M059J (cell line): ENCODE results near the gene MYOM1. TPM values are rescaled to one million over a fixed set of nuclear protein-coding genes. Genes with fewer than 3 reads are reported as not detected.
"Not testable (repeated sequence)": the region's sequence is repeated elsewhere in the genome, so short reads cannot be mapped to it uniquely, and the experiment has no call there.

Experiments
- DNase-seq: peaks from one replicate; pipeline ENCODE4 v3.0.0-alpha.2; 2012; ENCODE audit warnings: low read depth
- total RNA-seq: library from RNA; depleted of rRNA; stranded (reverse); fragments of >200 nt; shearing (Covaris generic); gene quantifications from 2 replicates; pipeline ENCODE4 v1.2.3, GENCODE V29; 2014

The MYOM1 gene
- total RNA-seq, 1 experiment from 2014 or later, result 0.10 TPM

DNA sequence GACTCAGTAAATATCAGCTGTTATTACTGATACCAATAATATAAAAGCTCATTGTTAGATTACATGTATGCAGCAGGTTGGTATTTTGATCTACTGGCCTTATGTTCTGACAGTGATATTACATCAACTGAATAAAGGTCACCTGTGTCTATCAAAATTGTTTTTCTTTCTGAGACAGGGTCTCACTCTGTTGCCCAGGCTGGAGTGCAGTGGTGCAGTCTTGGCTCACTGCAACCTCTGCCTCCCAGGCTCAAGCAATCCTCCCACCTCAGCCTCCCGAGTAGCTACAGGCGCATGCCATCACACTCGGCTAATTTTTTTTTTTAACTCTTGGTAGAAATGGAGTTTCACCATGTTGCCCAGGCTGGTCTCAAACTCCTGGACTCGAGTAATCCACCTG lies 1.1 kb upstream of the MYOM1 start:
- not testable (repeated sequence) for DNase-seq

DNA sequence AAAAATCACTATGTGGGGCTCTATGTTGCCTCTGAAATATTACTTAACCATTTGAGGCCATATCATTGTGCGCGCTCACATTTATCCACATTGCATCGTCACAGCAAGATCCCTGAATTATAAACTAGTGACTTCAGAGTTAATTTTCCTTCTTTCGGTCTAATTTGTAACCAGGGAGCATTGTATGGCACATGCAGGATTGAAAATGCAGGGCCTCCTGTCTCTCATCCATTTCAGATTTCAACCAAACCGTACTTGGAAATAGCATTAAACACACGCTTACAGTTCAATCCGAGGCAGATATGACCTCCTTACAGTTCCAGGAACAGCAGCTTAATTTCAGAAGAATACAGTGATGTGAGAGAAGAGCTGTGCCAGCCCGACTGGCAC lies 532 bp downstream of the MYOM1 start:
- no peak for DNase-seq

DNA sequence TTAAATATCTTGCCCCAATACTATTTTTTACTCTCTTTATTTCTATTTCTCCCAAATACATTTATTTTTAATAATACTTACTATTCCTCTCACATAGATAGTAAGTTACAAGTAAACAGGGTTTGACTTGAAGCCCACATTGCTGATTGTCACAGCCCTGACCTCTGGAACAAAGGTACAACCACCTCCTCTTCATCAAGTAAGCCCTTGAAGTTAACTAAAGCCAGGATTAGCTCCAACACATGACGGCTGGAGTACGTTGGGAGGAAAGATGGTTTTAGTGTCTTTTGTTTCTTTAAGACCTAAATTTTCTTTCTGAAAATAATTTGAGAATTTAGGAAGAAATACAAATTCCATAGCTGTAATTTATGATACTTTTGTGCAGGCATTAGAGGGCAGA lies 949 bp downstream of the MYOM1 start:
- no peak for DNase-seq

DNA sequence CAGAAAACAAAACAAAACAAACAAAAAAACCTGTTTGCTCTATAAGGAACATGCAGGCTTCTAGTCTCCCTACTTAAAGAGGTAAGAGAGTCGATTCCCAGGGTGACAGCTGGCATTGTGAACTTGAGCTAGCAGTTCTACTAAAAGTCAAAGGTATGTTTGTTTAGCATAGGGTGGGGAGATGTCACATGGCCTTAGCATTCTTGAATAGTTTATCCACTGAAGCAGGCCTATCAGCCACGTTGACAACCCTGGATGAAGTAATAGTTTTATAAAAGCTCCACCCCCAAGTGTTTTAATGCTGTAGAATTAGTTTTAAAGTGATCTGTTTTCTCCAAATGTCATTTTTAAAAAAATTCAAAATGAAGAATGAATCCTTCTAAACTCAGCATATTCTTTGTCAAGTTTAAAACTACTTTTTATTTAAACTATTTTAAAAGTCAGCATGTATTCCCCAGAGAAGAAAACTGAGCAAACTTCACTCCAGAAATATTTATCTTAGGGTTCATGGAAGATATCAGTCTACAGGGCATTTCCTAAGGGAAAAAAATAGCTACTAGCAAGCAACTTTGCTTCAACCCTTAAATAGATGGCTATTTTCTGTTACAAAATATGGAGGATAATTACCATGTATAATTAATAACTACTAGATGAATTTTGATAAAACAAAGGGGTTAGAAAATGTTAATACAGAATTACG lies 1.7 kb downstream of the MYOM1 start:
- DNase-seq, result no peak

DNA sequence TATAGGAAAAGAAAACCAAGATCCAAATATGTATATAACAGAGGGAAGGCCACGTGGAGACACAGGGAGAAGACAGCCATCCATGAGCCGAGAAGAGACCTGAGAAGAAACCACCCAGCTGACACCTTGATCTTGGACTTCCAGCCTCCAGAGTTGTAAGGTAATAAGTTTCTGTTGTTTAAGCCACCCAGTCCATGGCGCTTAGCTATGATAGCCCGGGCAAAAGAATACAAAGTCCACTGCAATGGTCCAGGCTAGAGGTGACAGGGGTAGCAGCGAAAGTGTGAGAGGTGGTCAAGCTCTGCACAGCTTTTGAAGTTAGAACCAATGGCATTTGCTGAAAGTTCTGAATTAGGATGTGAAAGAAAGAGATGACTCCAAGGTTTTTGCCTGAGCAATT lies 2.8 kb downstream of the MYOM1 start:
- no peak for DNase-seq

DNA sequence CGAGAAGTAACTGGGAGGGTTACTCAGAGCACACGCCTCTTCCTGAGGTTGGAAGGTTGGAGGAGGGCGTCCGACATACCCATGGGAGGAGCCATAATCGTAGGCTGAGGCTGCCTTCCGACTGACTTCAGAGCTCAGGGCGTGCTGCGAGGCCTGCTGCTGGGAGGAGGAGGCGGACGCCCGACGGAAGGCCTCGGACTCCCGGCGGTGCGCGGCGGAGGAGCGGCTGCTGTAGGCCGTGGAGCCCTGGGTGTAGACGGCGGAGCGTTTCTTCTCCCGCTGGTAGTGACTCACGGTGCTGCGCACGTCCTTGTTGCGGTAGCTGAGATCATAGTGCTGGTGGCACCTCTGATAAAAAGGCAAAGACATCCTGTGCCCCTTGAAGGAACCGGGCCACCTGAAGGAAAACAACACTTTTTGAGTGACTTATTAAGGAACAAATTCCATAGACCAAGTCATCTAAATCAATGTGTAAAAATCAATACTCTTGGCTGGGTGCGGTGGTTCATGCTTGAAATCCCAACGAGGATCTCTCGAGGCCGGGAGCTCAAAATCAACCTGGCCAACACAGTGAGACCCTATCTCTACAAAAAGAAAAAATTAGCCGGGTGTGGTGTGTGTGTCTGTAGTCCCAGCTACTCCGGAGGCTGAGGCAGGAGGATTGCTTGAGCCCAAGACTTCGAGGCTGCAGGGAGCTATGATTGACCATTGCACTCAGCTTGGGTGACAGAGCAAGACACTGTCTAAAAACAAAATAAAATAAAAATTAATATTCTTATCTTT lies 4.7 kb downstream of the MYOM1 start:
- DNase-seq, result no peak

DNA sequence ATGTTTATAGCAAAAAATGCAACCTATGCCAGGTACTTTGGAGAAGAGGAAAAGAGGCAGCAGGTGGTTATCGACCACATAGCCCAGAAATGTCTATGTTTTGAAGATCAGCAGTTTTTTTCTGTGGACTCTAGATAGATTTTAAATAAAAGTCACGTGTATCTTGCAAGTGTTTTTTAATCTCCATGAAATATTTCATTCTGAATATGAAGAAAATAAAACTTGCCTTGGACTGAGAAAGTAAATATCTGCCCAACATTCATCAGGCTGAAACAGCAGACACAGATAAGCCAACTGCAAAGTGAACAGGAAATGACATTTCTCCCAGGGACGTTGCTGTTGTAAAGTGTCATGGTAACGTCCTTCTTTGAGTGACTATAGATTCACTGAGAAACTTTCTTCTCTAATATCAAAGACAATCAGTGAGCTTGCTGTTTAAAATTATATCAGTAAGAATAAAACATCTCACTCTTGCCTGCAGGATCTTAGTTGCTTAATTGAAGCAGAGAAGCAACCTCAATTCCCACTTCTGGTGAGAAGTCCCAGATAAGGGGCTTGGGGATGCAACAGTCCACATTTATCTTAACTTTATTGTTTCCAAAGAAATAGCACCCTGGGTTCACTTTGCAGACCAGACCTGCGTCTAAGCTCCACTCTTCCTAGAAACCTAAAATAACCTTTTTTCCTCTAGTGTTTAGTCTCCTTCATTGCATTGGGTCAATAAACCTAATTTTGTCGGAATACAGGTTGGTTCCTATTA lies 6.3 kb downstream of the MYOM1 start:
- DNase-seq, result peak; percentile 23

DNA sequence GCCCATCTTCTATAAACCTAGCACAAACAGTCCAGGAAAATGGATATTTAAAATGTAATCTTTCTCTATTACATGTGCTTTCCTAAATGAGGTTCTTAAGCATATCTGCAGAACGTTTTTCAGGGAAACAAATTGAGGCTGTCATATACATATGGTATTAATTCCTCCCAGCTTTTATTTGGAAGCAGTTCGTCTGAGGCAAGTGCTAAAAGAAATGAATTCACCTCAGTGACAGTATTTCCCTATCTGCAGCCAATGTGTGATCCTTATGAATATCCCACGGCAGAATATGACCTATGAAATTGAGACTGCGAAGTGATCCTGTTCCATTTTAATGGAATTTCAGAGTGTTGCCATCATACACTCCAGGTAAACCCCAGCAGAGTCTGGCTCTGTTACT lies 7.1 kb downstream of the MYOM1 start:
- DNase-seq, result no peak

DNA sequence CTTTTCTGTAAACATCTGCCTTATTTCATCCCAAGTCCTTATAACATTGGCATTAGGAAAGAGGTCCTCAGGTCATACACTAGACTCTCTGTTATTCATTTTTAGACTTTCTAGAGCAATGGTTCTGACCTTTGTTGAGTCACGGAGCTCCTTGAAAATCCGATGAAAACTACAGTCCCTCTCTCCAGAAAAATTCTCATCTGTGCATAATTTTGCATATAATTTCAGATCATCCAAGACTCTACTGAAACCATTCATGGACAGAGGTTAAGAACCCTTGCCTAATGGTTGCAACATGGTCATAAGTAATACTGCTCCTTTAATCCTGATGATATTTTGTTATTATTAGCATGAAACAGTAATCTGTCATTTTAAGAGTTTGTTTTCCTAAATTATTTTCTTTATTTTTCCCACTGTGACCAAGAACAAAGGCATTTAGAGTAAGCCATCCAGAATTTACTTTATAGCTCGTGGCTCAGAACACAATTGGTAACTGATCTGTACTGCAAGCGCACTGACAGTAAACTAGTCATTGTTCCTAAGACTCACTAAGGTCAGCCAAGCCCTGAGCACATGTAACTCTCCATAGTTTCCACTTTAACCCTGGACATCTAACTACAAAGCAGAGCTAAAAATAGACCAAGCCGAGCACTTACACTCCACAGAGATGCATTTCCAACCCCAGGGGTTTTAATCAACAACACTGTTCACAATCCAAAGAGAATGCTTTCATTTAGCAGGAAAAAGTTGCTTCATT lies 8.4 kb downstream of the MYOM1 start:
- DNase-seq, result peak; percentile 7

DNA sequence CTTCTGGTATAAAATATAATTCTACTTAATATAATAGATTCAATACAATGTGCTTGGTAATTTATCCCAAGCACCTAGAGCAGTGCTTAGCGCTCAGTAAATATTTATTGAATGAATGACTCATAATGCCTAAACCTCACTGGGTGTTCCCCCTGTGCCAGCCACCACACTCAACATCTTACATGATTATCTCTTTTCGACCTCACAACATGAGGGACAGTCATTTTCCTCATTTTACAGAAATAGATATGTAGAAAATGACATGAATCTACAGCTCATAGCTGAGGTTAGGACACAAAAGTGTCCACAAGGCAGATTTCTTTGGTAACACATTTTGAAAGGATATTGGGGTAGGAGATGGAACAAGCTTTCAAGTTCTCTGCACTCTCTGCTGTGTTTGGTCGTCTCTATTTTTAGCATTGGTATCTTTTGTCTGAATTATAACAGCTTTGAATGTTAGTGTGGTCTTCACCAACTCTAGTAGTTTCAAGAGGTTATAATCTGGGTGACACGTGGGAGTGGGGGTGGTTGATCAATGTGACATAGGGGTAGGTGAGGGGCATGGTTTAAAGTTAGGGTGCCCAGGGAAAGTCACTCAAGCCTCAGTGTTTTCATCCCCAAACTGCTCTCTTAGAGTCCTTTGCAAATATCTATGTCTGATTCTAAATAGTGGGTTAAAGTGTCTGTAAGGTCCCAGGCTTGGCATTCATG lies 9.8 kb downstream of the MYOM1 start:
- DNase-seq, result peak; percentile 46

DNA sequence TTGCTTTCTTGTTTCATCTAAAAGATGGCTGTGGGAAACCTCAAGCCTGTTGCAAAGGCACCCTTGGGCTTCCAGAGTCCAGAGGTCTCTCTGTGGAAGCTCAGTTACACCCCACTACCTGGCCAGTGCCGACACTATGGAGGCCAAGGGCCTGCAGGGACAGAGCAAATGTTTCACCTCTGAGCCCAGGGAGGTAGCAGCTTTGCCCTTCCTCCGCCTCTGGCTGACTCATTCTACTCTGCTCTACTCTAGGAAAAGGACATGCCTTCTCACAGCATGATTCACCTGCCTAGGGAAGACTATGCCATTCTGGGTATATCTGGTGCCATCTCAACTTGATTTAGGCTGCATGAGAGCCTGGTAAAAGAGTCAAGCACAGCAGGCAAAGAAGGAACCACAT lies 12.2 kb downstream of the MYOM1 start:
- DNase-seq, result peak; percentile 71

DNA sequence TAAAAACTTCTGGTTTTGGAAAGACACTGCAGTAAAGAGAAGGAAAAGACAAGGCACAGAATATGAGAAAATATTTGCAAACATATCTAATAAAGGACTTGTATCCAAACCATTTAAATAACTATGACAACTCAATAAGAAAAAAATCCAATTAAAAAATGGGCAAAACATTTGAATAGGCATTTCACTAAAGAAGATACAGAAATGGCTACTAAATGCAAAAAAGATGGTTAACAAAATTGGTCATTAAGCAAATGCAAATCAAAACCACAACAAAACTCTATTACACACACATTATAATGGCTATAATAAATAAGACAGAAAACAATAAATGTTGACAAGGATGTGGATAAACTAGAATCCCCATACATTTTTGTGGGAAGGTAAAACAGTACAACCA lies 14.5 kb downstream of the MYOM1 start:
- no peak for DNase-seq

DNA sequence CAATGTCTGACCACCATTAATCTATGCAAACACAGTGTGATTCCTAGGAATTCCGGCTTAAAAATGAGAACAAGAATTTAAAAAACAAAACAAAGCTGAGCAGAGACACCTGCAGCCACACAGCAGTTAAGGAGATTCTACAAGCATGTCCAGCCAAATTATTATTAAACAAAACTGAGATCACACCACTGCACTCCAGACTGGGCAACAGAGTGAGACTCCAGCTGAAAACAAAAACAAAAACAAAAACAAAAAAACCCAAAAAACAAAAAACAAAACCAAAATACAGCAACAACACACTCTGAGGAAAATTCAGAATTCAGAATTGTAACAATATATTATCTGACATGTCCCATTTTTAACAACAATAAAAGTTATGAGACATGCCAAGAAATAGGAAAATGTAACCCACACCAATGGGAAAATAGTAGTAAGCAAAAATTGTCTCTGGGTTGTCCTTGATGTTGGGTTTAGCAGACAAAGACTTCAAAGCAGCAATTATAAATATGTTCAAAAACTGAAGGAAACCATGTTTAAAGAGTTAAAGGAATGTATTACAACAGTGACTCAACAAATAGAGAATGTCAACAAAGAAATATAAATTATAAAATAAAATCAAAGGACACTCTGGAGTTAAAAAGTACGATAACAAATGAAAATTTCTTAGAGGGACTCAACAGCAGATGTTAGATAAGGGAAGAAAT lies 19.7 kb downstream of the MYOM1 start:
- DNase-seq, result no peak

DNA sequence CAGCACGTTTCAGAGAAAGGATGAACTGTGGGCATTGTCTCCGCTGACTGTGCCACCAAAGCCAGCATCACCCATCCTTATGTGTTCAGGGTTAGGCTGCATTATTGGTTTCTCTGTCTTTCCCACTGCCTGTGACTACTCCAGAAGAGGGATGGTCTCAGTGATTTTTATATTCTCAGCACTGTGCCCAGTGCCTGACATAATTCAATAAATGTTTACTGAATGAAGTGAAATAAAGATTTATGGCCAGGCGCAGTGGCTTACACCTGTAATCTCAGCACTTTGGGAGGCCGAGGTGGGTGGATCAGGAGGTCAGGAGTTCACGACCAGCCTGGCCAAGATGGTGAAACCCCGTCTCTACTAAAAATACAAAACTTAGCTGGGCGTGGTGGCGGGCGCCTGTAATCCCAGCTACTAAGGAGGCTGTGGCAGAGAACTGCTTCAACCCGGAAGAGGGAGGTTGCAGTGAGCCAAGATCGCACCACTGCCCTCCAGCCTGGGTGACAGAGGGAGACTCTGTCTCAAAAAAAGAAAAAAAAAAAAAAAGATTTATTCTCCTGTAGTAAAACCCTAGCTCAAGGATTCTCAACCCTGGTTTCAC lies 21.4 kb downstream of the MYOM1 start:
- DNase-seq, result not testable (repeated sequence)

DNA sequence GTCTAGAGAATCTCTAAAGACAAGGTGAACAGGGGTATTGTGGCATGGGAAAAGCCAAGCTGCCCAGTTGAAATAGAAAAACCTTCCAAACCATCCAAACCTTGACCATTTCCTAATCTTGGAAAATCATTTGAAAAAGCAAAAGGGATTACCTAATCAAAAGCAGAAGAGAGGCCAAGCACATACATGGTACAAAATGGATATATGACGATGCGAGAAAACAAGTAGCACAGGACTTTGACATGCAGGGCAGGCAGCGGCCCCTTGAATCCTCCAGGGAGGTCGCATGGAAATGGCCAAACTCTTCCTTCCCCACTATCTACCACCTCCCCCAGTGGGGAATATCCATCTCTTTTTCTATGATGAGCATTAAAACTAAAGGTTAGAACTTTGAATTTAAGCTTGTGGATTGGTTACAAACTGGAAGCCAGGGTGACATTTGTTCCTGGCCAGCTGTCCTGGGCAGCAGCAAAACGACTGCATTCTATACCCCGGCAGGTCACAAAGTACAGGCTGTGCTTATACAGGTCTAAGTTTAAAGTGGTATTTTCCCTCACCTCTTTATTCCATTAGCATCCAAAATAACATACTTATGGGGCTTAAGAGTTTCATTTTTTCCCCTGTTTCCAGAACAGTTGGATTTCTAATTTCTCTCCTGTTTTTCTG lies 24.7 kb downstream of the MYOM1 start:
- DNase-seq, result no peak

DNA sequence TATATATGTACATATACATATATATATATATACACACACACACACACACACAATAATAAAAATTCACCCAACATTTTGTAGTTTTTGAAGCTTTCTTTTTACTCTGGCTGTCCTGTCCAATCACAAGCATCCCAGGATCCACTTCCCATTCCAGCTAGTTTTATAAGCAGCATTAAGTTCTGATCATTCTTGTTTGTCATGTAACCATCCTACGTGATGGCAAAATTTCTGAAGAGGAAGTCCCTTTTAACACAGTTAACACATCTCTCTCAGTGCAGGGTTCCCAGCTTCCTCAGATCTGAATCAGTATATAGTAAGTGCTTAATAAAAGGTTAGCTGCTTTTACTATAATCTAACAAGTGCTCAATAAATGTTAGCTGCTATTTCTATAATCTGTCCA lies 26.4 kb downstream of the MYOM1 start:
- no peak for DNase-seq

DNA sequence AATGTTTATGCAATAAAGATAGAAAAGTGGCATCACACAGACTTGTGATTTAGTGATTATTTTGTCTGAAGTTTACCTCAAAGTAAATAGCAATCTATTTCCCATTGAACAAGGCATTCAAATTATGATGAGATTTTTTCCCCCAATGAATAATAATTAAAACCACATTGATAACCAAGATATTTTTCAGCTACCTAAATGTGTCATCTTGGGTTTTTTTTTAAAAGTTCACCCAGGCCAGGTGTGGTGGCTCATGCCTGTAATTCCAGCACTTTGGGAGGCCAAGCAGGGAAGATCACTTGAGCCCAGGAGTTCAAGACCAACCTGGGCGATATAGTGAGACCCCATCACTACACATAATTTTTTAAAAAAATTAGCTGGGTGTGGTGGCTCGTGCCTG lies 27.0 kb downstream of the MYOM1 start:
- no peak for DNase-seq

DNA sequence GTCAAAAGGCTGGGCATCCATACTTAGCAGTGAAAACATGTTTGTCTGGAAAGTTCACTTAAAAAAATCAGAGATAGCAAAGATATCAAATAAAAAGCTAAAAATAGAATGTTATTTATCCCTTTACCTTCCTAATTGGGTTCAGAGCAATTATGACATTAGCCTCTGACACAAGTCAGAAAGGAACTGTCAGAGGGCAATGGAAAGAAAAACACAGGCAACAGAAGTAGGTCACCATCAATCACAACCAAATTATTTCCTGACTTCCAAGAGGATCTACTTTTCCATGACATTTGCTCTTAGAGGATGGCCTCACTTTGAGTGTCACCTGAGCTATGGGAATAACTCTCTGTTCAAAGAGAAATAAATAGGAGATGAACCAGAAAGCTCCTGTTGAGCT lies 27.5 kb downstream of the MYOM1 start:
- DNase-seq, result no peak

DNA sequence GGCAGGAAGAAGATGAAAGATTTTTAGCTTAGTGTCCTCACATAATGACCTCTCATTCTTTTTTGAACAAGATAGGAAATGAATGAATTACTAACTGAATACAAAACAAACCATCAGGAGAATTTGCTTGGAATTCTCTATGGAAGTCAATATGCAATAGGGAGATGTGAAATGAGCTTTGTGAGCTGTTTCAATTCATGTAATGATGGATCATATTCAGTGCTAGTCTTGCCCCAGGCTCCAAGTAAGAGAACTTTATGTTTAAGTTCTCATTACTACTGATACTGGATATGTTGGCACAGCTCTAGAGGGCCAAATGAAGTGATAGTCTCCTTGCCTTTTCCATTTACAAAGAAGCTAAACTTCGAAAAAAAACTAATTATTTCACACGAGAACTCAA lies 29.2 kb downstream of the MYOM1 start:
- no peak for DNase-seq

DNA sequence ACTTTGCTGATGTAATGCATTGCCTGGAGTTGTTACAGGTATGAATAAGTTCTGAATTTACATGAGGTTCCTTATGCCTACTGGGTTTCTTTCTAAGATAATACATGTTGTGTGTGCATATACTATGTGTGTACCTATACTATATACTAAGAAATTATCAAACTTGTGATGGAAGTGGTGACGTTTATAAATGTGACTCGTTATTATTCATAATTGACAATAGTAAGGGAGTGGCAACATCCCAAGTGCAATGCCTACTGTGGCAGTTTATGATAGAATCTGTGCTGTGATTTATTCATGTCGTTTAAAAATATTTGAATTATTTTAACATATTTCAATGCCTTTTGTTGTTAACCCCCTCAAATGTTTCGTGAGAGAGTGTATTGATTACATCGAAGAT lies 29.9 kb downstream of the MYOM1 start:
- DNase-seq, result no peak
